ENCODE results near the gene MANEA. TPM values are rescaled to one million over a fixed set of nuclear protein-coding genes. Genes with fewer than 3 reads are reported as not detected.
"Not testable (repeated sequence)": the region's sequence is repeated elsewhere in the genome, so short reads cannot be mapped to it uniquely, and the experiment has no call there.

MANEA gene
- total and polyA plus RNA-seq, 4 experiments from 2014 or later: 4.5 to 13.0 (median 9.1) TPM

GRCh38 chr6:95546148-95546547, 31.2 kb upstream of the MANEA start:
- no peaks in the 10 kb centered on the region for H3K36me3 Mint-ChIP-seq
- H3K4me1 Mint-ChIP-seq: no peaks in the 10 kb centered on the region
- H3K27ac ChIP-seq (ENCODE audit: low read depth, low read length): no peak overlapping the region
- H3K36me3 ChIP-seq (ENCODE audit: insufficient read depth, low read length): no peaks in the 10 kb centered on the region
- no peaks in the 10 kb centered on the region for H3K9me3 Mint-ChIP-seq
- ChIA-PET CTCF (ENCODE audit: partially characterized antibody) (no interaction called here), POLR2A (ENCODE audit: partially characterized antibody) (no interaction called here)
- H3K4me3 Mint-ChIP-seq: no peak overlapping the region
- H3K27ac Mint-ChIP-seq: no peak overlapping the region
- peaks cover 0 to 2% of the 10 kb centered on the region in 2 donors for H3K27me3 Mint-ChIP-seq
- DNase-seq: no peak
- intact Hi-C loops (cut with micrococcal nuclease): no loop called here
- H3K27me3 ChIP-seq (ENCODE audit: insufficient read depth, low read length): no peaks in the 10 kb centered on the region
- H3K9me3 ChIP-seq (ENCODE audit: control insufficient read depth in 1 of 2, low read length in 2 of 2): no peaks in the 10 kb centered on the region
- H3K4me1 ChIP-seq (ENCODE audit: insufficient read depth, low read length): no peaks in the 10 kb centered on the region
- H3K4me3 ChIP-seq (ENCODE audit: low read length in 2 of 2): no peak overlapping the region

GRCh38 chr6:95547043-95547442, 30.3 kb upstream of the MANEA start:
- no peak overlapping the region for H3K4me3 ChIP-seq (ENCODE audit: low read length in 2 of 2)
- Mint-ChIP-seq H3K27me3 (peaks cover 0 to 2% of the 10 kb centered on the region in 2 donors), H3K36me3 (no peaks in the 10 kb centered on the region), H3K4me3 (no peak overlapping the region), H3K9me3 (no peaks in the 10 kb centered on the region), H3K27ac (no peak overlapping the region), H3K4me1 (no peaks in the 10 kb centered on the region)
- H3K27ac ChIP-seq (ENCODE audit: low read depth, low read length): no peak overlapping the region
- intact Hi-C loops (cut with micrococcal nuclease): no loop called here
- no peaks in the 10 kb centered on the region for H3K4me1 ChIP-seq (ENCODE audit: insufficient read depth, low read length)
- no peaks in the 10 kb centered on the region for H3K36me3 ChIP-seq (ENCODE audit: insufficient read depth, low read length)
- ChIA-PET POLR2A (ENCODE audit: partially characterized antibody) (no interaction called here), CTCF (ENCODE audit: partially characterized antibody) (no interaction called here)
- H3K9me3 ChIP-seq (ENCODE audit: control insufficient read depth in 1 of 2, low read length in 2 of 2): no peaks in the 10 kb centered on the region
- DNase-seq: no peak
- no peaks in the 10 kb centered on the region for H3K27me3 ChIP-seq (ENCODE audit: insufficient read depth, low read length)

- Mint-ChIP-seq H3K27ac (no peak overlapping the region), H3K27me3 (peaks cover 0 to 2% of the 10 kb centered on the region in 2 donors), H3K36me3 (no peaks in the 10 kb centered on the region), H3K4me3 (no peak overlapping the region), H3K9me3 (peaks cover 0 to 3% (median 2%) of the 10 kb centered on the region in 8 donors), H3K4me1 (no peaks in the 10 kb centered on the region)
- no peak for DNase-seq
- H3K27ac ChIP-seq (ENCODE audit: low read depth, low read length): no peak overlapping the region
- H3K27me3 ChIP-seq (ENCODE audit: insufficient read depth, low read length): no peaks in the 10 kb centered on the region
- ChIA-PET CTCF (ENCODE audit: partially characterized antibody) (no interaction called here), POLR2A (ENCODE audit: partially characterized antibody) (no interaction called here)
- H3K36me3 ChIP-seq (ENCODE audit: insufficient read depth, low read length): no peaks in the 10 kb centered on the region
- intact Hi-C loops (cut with micrococcal nuclease): no loop called here
- H3K9me3 ChIP-seq (ENCODE audit: control insufficient read depth in 1 of 2, low read length in 2 of 2): no peaks in the 10 kb centered on the region
- H3K4me3 ChIP-seq (ENCODE audit: low read length in 2 of 2): no peak overlapping the region
- H3K4me1 ChIP-seq (ENCODE audit: insufficient read depth, low read length): no peaks in the 10 kb centered on the region
Observed at GRCh38 chr6:95548188-95548786, 29.0 kb upstream of the MANEA start.

- no peaks in the 10 kb centered on the region for H3K9me3 ChIP-seq (ENCODE audit: control insufficient read depth in 1 of 2, low read length in 2 of 2)
- H3K36me3 ChIP-seq (ENCODE audit: insufficient read depth, low read length): no peaks in the 10 kb centered on the region
- no peak for DNase-seq
- ChIA-PET POLR2A (ENCODE audit: partially characterized antibody) (no interaction called here), CTCF (ENCODE audit: partially characterized antibody) (no interaction called here)
- Mint-ChIP-seq H3K4me3 (no peak overlapping the region), H3K4me1 (no peaks in the 10 kb centered on the region), H3K36me3 (peaks cover 5 to 10% of the 10 kb centered on the region in 2 donors), H3K27ac (no peak overlapping the region), H3K9me3 (peaks cover 7 to 32% (median 19%) of the 10 kb centered on the region in 8 donors), H3K27me3 (no peaks in the 10 kb centered on the region)
- H3K27me3 ChIP-seq (ENCODE audit: insufficient read depth, low read length): no peaks in the 10 kb centered on the region
- H3K4me3 ChIP-seq (ENCODE audit: low read length in 2 of 2): no peak overlapping the region
- intact Hi-C loops (cut with micrococcal nuclease): no loop called here
- H3K4me1 ChIP-seq (ENCODE audit: insufficient read depth, low read length): no peaks in the 10 kb centered on the region
- H3K27ac ChIP-seq (ENCODE audit: low read depth, low read length): no peak overlapping the region
Observed at GRCh38 chr6:95551678-95552324, 25.5 kb upstream of the MANEA start.

- Mint-ChIP-seq H3K27me3 (no peaks in the 10 kb centered on the region), H3K36me3 (peaks cover 12% of the 10 kb centered on the region in 2 donors), H3K4me3 (no peak overlapping the region), H3K4me1 (no peaks in the 10 kb centered on the region), H3K9me3 (peaks cover 7 to 33% (median 25%) of the 10 kb centered on the region in 8 donors), H3K27ac (no peak overlapping the region)
- no peak for DNase-seq
- H3K27me3 ChIP-seq (ENCODE audit: insufficient read depth, low read length): no peaks in the 10 kb centered on the region
- intact Hi-C loops (cut with micrococcal nuclease): no loop called here
- no peaks in the 10 kb centered on the region for H3K9me3 ChIP-seq (ENCODE audit: control insufficient read depth in 1 of 2, low read length in 2 of 2)
- POLR2A ChIA-PET (ENCODE audit: partially characterized antibody): no interaction called here
- no peaks in the 10 kb centered on the region for H3K4me1 ChIP-seq (ENCODE audit: insufficient read depth, low read length)
- H3K36me3 ChIP-seq (ENCODE audit: insufficient read depth, low read length): no peaks in the 10 kb centered on the region
- H3K4me3 ChIP-seq (ENCODE audit: low read length in 2 of 2): no peak overlapping the region
- no peak overlapping the region for H3K27ac ChIP-seq (ENCODE audit: low read depth, low read length)
- CTCF ChIA-PET (ENCODE audit: partially characterized antibody): no interaction called here
Observed at GRCh38 chr6:95553880-95554279, 23.5 kb upstream of the MANEA start.

- Mint-ChIP-seq H3K36me3 (peaks cover 14 to 16% of the 10 kb centered on the region in 2 donors), H3K9me3 (peaks cover 2 to 10% (median 8%) of the 10 kb centered on the region in 8 donors)
- H3K4me3 Mint-ChIP-seq; DNase-seq; CTCF ChIA-PET (ENCODE audit: partially characterized antibody); H3K27ac Mint-ChIP-seq; intact Hi-C loops (cut with micrococcal nuclease); H3K4me1 ChIP-seq (ENCODE audit: insufficient read depth, low read length); H3K27me3 Mint-ChIP-seq; H3K4me3 ChIP-seq (ENCODE audit: low read length in 2 of 2); H3K9me3 ChIP-seq (ENCODE audit: control insufficient read depth in 1 of 2, low read length in 2 of 2); H3K4me1 Mint-ChIP-seq; H3K27ac ChIP-seq (ENCODE audit: low read depth, low read length); H3K27me3 ChIP-seq (ENCODE audit: insufficient read depth, low read length); H3K36me3 ChIP-seq (ENCODE audit: insufficient read depth, low read length); POLR2A ChIA-PET (ENCODE audit: partially characterized antibody): not testable (repeated sequence)
Observed at GRCh38 chr6:95560956-95561355, 16.4 kb upstream of the MANEA start.

GRCh38 chr6:95569560-95569959, 7.8 kb upstream of the MANEA start:
- intact Hi-C loops (cut with micrococcal nuclease): no loop called here
- CTCF ChIA-PET (ENCODE audit: partially characterized antibody): no interaction called here
- H3K9me3 Mint-ChIP-seq: no peaks in the 10 kb centered on the region
- no peak overlapping the region for H3K4me3 Mint-ChIP-seq
- no peak overlapping the region for H3K27ac Mint-ChIP-seq
- peaks cover 2 to 3% of the 10 kb centered on the region in 2 donors for H3K36me3 Mint-ChIP-seq
- DNase-seq: no peak
- H3K27me3 ChIP-seq (ENCODE audit: insufficient read depth, low read length): no peaks in the 10 kb centered on the region
- H3K36me3 ChIP-seq (ENCODE audit: insufficient read depth, low read length): no peaks in the 10 kb centered on the region
- H3K9me3 ChIP-seq (ENCODE audit: control insufficient read depth in 1 of 2, low read length in 2 of 2): no peaks in the 10 kb centered on the region
- H3K4me1 Mint-ChIP-seq: peaks cover 15 to 28% (median 24%) of the 10 kb centered on the region in 4 donors
- no peak overlapping the region for H3K27ac ChIP-seq (ENCODE audit: low read depth, low read length)
- H3K27me3 Mint-ChIP-seq: no peaks in the 10 kb centered on the region
- peaks cover 29% of the 10 kb centered on the region for H3K4me1 ChIP-seq (ENCODE audit: insufficient read depth, low read length)
- POLR2A ChIA-PET (ENCODE audit: partially characterized antibody): no interaction called here
- no peak overlapping the region for H3K4me3 ChIP-seq (ENCODE audit: low read length in 2 of 2)
